T-cell (primary cell): ENCODE data around the gene CAMK4. TPM values are rescaled to one million over a fixed set of nuclear protein-coding genes. Genes with fewer than 3 reads are reported as not detected.

Source experiments
- ATAC-seq, 4 experiments: fragments of 200-7000 bp in 3 of 4; fragments of 150-1000 bp in 1 of 4; cut with Tn5 transposase; replicated peaks in 1 of 4; 1 replicate in 3 of 4; 2 replicates in 1 of 4; pipeline ENCODE4 v1.10.0; 2021; ENCODE audit warnings: moderate library complexity in 3 of 4, mild to moderate bottlenecking in 2 of 4, moderate number of reproducible peaks in 1 of 4
- CTCF ChIA-PET, 2 donors: fragments of 300-600 bp; sonication (Branson Sonifier 250); formaldehyde crosslinking; loops; one replicate each; lab custom pipeline; 2022; ENCODE audit warnings: antibody characterized with exemption in 2 of 2; lab: Charles Lee
- POLR2A ChIA-PET, 2 donors: fragments of 300-600 bp; sonication (Branson Sonifier 250); formaldehyde crosslinking; loops; one replicate each; lab custom pipeline; 2022; ENCODE audit warnings: antibody characterized with exemption in 2 of 2; lab: Charles Lee
- DNase-seq, 35 experiments: peaks; one replicate each; pipeline versions ENCODE4 v3.0.0 to v3.0.0-alpha.2; 2013 to 2023
- H3K27ac ChIP-seq: one replicate; pipeline ENCODE4 v1.5.1; 2013; ENCODE audit warnings: low read length
- H3K27me3 ChIP-seq, 2 experiments: replicated peaks in 1 of 2; 1 replicate in 1 of 2; 2 replicates in 1 of 2; pipeline versions ENCODE4 v1.6.1 to v1.7.0; 2013; ENCODE audit warnings: low read length in 1 of 2, mixed read lengths in 1 of 2; ENCODE audit not compliant: control insufficient read depth in 2 of 2, insufficient read depth in 2 of 2; ENCODE audit errors: extremely low read depth in 1 of 2
- H3K36me3 ChIP-seq, 2 donors: 1 replicate in 1 of 2; 2 replicates in 1 of 2; pipeline versions ENCODE4 v1.6.1 to v1.7.0; 2013; ENCODE audit warnings: low read length in 1 of 2; ENCODE audit not compliant: control insufficient read depth in 2 of 2, insufficient read depth in 1 of 2; ENCODE audit errors: extremely low read depth in 1 of 2
- H3K4me1 ChIP-seq, 2 experiments: 1 replicate in 1 of 2; 2 replicates in 1 of 2; pipeline versions ENCODE4 v1.6.1 to v1.7.0; 2013; ENCODE audit warnings: low read length in 2 of 2, mixed read lengths in 1 of 2; ENCODE audit not compliant: insufficient read depth in 2 of 2, control insufficient read depth in 1 of 2; ENCODE audit errors: extremely low read depth in 1 of 2
- H3K4me3 ChIP-seq, 2 donors: 1 replicate in 1 of 2; 2 replicates in 1 of 2; pipeline versions ENCODE4 v1.5.1 to v1.7.0; 2013; ENCODE audit warnings: mild to moderate bottlenecking in 2 of 2, low read length in 1 of 2, moderate library complexity in 1 of 2; ENCODE audit not compliant: control insufficient read depth in 1 of 2; ENCODE audit errors: extremely low read depth in 1 of 2
- H3K9me3 ChIP-seq: 2 replicates; pipeline ENCODE4 v1.7.0; 2013
- H3K27ac Mint-ChIP-seq, 2 donors: one replicate each; pipeline ENCODE4 v1.8.0; 2020 to 2021; ENCODE audit warnings: mild to moderate bottlenecking in 2 of 2, mixed read lengths in 2 of 2
- H3K27me3 Mint-ChIP-seq, 2 donors: one replicate each; pipeline ENCODE4 v1.8.0; 2021 to 2022; ENCODE audit warnings: mixed read lengths in 2 of 2
- H3K36me3 Mint-ChIP-seq: one replicate; pipeline ENCODE4 v1.8.0; 2021; ENCODE audit warnings: mixed read lengths
- H3K4me1 Mint-ChIP-seq, 3 donors: one replicate each; pipeline ENCODE4 v1.8.0; 2020 to 2022; ENCODE audit warnings: mixed read lengths in 3 of 3, mild to moderate bottlenecking in 1 of 3
- H3K4me3 Mint-ChIP-seq, 3 donors: one replicate each; pipeline ENCODE4 v1.8.0; 2020 to 2022; ENCODE audit warnings: mild to moderate bottlenecking in 3 of 3, mixed read lengths in 3 of 3, moderate library complexity in 3 of 3
- H3K9me3 Mint-ChIP-seq, 3 donors: one replicate each; pipeline ENCODE4 v1.8.0; 2020 to 2022; ENCODE audit warnings: mixed read lengths in 3 of 3
- WGBS: methylation state at CpG from one replicate; pipeline ENCODE4 v1.1.5; 2013; ENCODE audit warnings: missing lambda C conversion rate; ENCODE audit not compliant: insufficient coverage; 5-methylcytosine and 5-hydroxymethylcytosine counted together
- total RNA-seq, 35 experiments: library from RNA in 6 of 35; stranded (reverse) in 6 of 35; fragments of 120-200 nt in 1 of 35; gene quantifications; one replicate each; pipeline versions ENCODE4 v1.2.1 to v1.2.4 and lab custom pipeline; 2013 to 2026

Gene CAMK4
- total RNA-seq, 5 donors from 2014 or later (not counting 1 experiment from before 2014, with no cell fraction given) = 120 to 274 (median 243) TPM

GRCh38 chr5:111309384-111309783 lies 85.2 kb downstream of the CAMK4 start:
- POLR2A ChIA-PET = no interaction called here
- ATAC-seq (no peak), DNase-seq (no peak)
- Mint-ChIP-seq H3K27ac (peak overlapping the region in 1 of 2 donors; percentile 46), H3K4me3 (peak overlapping the region in 1 of 3 donors; percentile 38), H3K27me3 (no peaks in the 10 kb centered on the region), H3K36me3 (no peaks in the 10 kb centered on the region), H3K9me3 (no peaks in the 10 kb centered on the region), H3K4me1 (peaks cover 50 to 55% (median 54%) of the 10 kb centered on the region in 3 donors)
- CTCF ChIA-PET = no interaction called here
- H3K27ac ChIP-seq = no peak overlapping the region
- H3K4me3 ChIP-seq = no peak overlapping the region
- H3K27me3 ChIP-seq = no peaks in the 10 kb centered on the region
- H3K36me3 ChIP-seq = no peaks in the 10 kb centered on the region
- no peaks in the 10 kb centered on the region for H3K9me3 ChIP-seq
- H3K4me1 ChIP-seq = peaks cover 8 to 11% of the 10 kb centered on the region in 2 experiments
- no CpG with 5 or more reads among the region's 2 CpGs for WGBS

GRCh38 chr5:111310711-111311620 lies 86.8 kb downstream of the CAMK4 start:
- 88% methylated on average over 1 of the region's 6 CpGs for WGBS
- peak overlapping the region; percentile 16 to 34 for H3K27ac Mint-ChIP-seq
- H3K27me3 ChIP-seq = no peaks in the 10 kb centered on the region
- no peak overlapping the region for H3K4me3 ChIP-seq
- ATAC-seq = no peak
- ChIA-PET POLR2A (interaction anchor here in 1 of 2 donors (0.6 kb wide), 1 partner anchor 17 kb away, joined by 4 read pairs; no protein-coding TSS in a partner anchor), CTCF (no interaction called here)
- H3K4me3 Mint-ChIP-seq = peak overlapping the region in 1 of 3 donors; percentile 7
- no peaks in the 10 kb centered on the region for H3K9me3 ChIP-seq
- H3K36me3 ChIP-seq = no peaks in the 10 kb centered on the region
- no peaks in the 10 kb centered on the region for H3K36me3 Mint-ChIP-seq
- H3K27ac ChIP-seq = no peak overlapping the region
- peaks cover 8 to 16% of the 10 kb centered on the region in 2 experiments for H3K4me1 ChIP-seq
- H3K9me3 Mint-ChIP-seq = no peaks in the 10 kb centered on the region
- peaks cover 64 to 70% (median 68%) of the 10 kb centered on the region in 3 donors for H3K4me1 Mint-ChIP-seq
- DNase-seq = no peak
- H3K27me3 Mint-ChIP-seq = no peaks in the 10 kb centered on the region

GRCh38 chr5:111311666-111312065 lies 87.5 kb downstream of the CAMK4 start:
- Mint-ChIP-seq H3K36me3 (no peaks in the 10 kb centered on the region), H3K27ac (peak overlapping the region; percentile 2), H3K9me3 (no peaks in the 10 kb centered on the region), H3K27me3 (no peaks in the 10 kb centered on the region), H3K4me1 (peaks cover 71 to 77% (median 74%) of the 10 kb centered on the region in 3 donors), H3K4me3 (peak overlapping the region in 1 of 3 donors; percentile 7)
- H3K4me3 ChIP-seq = no peak overlapping the region
- ChIA-PET POLR2A (interaction anchor here in 1 of 2 donors (0.5 kb wide), 1 partner anchor 13 kb away, joined by 5 read pairs; no protein-coding TSS in a partner anchor), CTCF (no interaction called here)
- DNase-seq (no peak), ATAC-seq (no peak)
- no peaks in the 10 kb centered on the region for H3K36me3 ChIP-seq
- no peaks in the 10 kb centered on the region for H3K9me3 ChIP-seq
- no peak overlapping the region for H3K27ac ChIP-seq
- peaks cover 8 to 19% of the 10 kb centered on the region in 2 experiments for H3K4me1 ChIP-seq
- WGBS = no CpG with 5 or more reads among the region's 1 CpG
- no peaks in the 10 kb centered on the region for H3K27me3 ChIP-seq

DNA sequence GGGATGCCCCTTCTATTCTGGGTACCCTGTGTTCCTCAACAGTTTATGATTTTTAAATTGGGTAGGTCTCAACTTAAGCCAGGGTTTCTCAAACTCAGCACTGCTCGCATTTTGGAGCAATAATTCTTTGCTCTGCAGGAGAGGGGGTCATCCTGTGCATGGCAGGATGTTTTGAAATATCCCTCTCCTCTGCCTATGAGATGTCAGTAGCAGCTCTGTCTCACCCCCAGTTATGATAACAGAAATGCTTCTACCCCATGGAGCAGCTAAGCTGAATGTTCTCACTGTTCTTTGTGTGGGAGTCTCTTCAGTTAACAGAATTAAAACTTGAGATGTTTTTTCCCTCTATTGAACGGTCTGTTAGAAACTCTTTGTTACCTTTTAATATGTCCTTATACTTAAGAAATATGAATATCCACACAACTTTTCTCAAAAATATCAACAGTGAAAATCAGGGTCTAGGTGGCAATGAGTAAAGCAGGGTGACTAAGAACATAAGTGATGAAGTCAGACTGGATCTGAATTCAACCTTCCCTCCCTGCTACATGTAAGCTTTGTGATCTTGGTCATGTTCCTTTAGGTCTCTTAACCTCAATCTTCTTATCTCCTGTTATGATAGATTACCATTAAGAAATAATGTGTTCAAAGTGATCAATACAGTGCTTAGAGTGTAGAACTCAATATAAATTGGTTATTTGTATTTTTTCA lies 89.0 kb downstream of the CAMK4 start:
- H3K27ac ChIP-seq = no peak overlapping the region
- no peaks in the 10 kb centered on the region for H3K27me3 ChIP-seq
- peaks cover 8 to 20% of the 10 kb centered on the region in 2 experiments for H3K4me1 ChIP-seq
- Mint-ChIP-seq H3K4me1 (peaks cover 78 to 92% (median 84%) of the 10 kb centered on the region in 3 donors), H3K9me3 (no peaks in the 10 kb centered on the region), H3K27ac (peak overlapping the region; percentile 25 to 29), H3K36me3 (peaks cover 3% of the 10 kb centered on the region), H3K27me3 (no peaks in the 10 kb centered on the region), H3K4me3 (peak overlapping the region in 1 of 3 donors; percentile 2)
- CTCF ChIA-PET = no interaction called here
- H3K36me3 ChIP-seq = no peaks in the 10 kb centered on the region
- no CpG with 5 or more reads among the region's 2 CpGs for WGBS
- H3K9me3 ChIP-seq = no peaks in the 10 kb centered on the region
- no peak overlapping the region for H3K4me3 ChIP-seq
- ATAC-seq (peak; percentile 41 to 63 (median 51)), DNase-seq (no peak)
- POLR2A ChIA-PET = no interaction called here

DNA sequence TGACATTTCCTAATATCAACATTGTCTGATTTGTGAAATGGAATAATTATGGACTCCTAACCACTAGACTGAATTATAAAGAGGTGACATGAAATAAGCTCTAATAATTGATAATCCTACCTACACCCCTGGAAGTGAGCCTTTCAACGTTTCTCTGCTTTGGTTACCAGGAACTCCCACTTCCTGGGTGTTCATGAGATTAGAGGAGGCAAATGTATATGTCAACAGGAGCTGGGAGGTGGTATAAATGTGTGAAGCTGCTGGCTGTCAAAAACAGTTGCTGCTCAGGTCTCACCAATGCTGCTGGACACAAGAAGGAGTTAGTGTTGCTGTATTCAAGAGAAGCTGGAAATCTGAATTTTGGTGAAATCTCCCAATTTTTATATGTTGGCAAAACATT lies 96.8 kb downstream of the CAMK4 start:
- Mint-ChIP-seq H3K4me3 (no peak overlapping the region), H3K27ac (peak overlapping the region; percentile 23 to 66), H3K9me3 (peaks cover 7 to 25% (median 17%) of the 10 kb centered on the region in 3 donors), H3K27me3 (no peaks in the 10 kb centered on the region), H3K36me3 (peaks cover 50% of the 10 kb centered on the region), H3K4me1 (peaks cover 52 to 60% (median 58%) of the 10 kb centered on the region in 3 donors)
- H3K4me3 ChIP-seq = no peak overlapping the region
- H3K4me1 ChIP-seq = peaks cover 6 to 23% of the 10 kb centered on the region in 2 experiments
- peak in 1 of 35 experiments; percentile 20 for DNase-seq
- no peaks in the 10 kb centered on the region for H3K27me3 ChIP-seq
- ChIA-PET POLR2A (no interaction called here), CTCF (no interaction called here)
- peaks cover 5% of the 10 kb centered on the region for H3K9me3 ChIP-seq
- H3K36me3 ChIP-seq = no peaks in the 10 kb centered on the region
- ATAC-seq = peak in 3 of 4 experiments; percentile 44 to 54 (median 46)
- no CpG with 5 or more reads among the region's 1 CpG for WGBS
- no peak overlapping the region for H3K27ac ChIP-seq

DNA sequence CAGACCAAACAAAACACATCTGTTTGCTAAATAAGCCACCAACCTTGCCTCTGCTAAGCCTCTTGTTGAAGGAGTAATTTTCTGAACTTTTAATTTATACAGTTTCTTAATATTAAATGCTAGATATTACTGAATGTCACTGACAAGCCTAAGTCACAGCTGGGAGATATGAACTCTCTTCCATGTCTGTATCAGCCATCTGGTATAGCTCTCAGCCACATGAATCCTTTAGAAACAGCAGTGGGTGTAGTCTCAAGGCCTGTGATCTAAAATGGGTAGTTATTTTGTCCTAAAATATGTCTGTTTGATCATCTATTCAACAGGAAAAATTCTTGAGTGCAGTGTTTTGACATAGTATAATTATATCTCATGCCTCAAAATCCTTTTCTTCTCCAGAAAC lies 97.2 kb downstream of the CAMK4 start:
- H3K27me3 Mint-ChIP-seq = no peaks in the 10 kb centered on the region
- H3K9me3 Mint-ChIP-seq = peaks cover 7 to 26% (median 18%) of the 10 kb centered on the region in 3 donors
- ATAC-seq (no peak), DNase-seq (no peak)
- ChIA-PET POLR2A (no interaction called here), CTCF (no interaction called here)
- H3K27ac Mint-ChIP-seq = peak overlapping the region; percentile 23 to 71
- Histone ChIP-seq H3K4me3 (no peak overlapping the region), H3K27me3 (no peaks in the 10 kb centered on the region), H3K36me3 (no peaks in the 10 kb centered on the region), H3K9me3 (peaks cover 5% of the 10 kb centered on the region), H3K4me1 (peaks cover 6 to 19% of the 10 kb centered on the region in 2 experiments), H3K27ac (no peak overlapping the region)
- peaks cover 51% of the 10 kb centered on the region for H3K36me3 Mint-ChIP-seq
- H3K4me3 Mint-ChIP-seq = no peak overlapping the region
- H3K4me1 Mint-ChIP-seq = peaks cover 48 to 55% (median 53%) of the 10 kb centered on the region in 3 donors
